Activated CD4-positive, CD25-positive, alpha-beta regulatory T cell treated with anti-CD3 and anti-CD28 coated beads, Interleukin-2, amount 50 U/mL, for 24 hours (primary cell): Measurements from ENCODE around the gene LAMA4.

ENCODE experiments used
- ATAC-seq, 2 donors: fragments of 150-1000 bp; cut with Tn5 transposase; one replicate each; pipeline ENCODE4 v1.10.0; 2021; ENCODE audit warnings: mild to moderate bottlenecking in 1 of 2, moderate library complexity in 1 of 2

LAMA4 gene

DNA sequence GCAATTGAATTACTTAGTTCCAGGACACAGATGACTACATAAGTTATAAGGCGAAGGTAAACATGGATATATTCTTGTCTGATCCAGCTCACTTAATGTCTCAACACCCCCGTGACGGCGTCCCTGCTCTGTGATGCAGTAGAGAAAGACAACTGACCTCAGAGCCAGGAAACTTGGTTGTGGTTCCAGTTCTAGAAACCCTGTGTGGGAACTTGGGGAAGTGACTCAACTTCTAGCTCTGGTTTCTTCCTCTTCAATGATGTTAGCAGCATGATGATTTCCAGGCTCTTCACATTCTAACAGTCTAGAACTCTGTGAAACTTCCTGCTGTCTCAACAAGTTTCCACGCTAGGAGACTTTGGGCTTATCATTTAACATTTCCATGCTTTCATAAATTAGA lies 18.4 kb downstream of the LAMA4 start:
- ATAC-seq: peak in 1 of 2 donors; percentile 35

DNA sequence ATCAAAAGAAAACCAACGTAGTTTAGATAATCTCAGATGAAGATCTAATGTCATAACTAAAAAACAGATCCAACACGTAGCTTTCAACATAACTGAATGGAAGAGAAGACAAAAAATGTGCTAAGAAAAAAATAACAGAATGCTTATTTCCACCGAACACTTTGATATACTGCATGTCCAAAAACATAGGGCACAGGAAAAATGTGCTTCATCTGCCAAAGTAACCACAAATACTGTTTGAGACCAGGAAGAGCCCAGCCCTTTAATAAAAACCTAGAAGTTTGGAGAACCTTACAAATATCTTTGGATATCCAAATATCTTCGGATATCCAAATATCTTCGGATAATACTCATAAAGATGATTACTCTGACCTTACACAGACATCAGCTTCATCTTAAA lies 19.8 kb downstream of the LAMA4 start:
- ATAC-seq: no peak

DNA sequence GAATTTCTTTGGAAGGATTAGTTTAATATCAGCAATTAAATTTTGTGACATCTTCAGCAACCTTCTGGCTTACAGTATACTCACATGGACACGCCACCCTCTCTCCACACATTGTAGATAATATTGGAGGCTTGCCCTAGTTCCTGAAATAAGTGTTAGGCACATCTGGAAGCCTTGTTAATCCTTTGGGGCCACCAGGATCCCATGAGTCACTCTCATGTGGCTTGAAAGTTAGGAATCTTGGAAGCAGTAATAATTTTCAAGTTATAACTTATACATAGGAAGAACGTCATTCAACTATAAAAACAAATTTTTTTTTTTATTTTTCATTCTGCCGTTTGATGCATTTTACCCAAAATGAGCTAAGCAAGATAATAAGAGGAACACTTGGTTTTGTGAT lies 20.5 kb downstream of the LAMA4 start:
- ATAC-seq: no peak

DNA sequence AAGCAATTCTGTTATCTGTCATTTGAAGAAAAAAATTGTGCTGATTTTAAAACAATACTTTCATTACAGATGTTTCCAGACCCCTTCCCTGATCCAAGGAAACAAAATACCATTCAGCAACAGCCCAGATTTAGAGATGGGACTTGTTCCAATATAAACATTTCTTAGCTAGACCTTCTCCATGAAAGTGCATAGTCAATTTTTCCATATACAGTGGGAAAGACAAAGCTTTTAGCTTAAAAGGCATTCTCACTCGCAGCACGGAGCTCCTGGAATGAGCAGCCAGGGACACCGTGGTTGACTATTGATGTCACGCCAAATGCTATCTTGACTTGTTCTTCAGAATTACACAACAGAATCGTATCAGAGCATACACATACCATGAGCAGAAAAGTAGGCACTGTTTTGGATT lies 21.5 kb downstream of the LAMA4 start:
- no peak for ATAC-seq

DNA sequence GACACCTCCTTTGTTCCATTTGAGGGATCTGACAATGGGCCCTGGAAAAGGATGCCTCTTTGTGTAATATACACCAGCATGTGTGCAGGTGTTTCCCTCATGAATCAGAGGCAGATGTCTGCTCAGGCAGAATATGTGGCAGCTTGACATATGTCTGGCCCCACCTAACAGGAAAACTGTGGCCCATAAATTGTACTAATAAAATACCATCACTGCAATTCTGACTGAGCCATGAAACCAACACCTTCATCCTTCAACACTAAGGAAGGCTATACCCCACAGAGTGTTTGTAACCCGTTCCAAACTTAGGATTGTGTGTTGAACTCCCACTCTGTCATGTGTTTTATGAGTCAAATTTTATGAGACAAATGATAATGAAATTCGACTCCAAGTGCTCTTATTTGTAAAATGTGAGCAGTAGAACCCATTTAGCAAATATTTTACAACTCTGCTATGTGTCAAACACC lies 22.7 kb downstream of the LAMA4 start:
- no peak for ATAC-seq

DNA sequence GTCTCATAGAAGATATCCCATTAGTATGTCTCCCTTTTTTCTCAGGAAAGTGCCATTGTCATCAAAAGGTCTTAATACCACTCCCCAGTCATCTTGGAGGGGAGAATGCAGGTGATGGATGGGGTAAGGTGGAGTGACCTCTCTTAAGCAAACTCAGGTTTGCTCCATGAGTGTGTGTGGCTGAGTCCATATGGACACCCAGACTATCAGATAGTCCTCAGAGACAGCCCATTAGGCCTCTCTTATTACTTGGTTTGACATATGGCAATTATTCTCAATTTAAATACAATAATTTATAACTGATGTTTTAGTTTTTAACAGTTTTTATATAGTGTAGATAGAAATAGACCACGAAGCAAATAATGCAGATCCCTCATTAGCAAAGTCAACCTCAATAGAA lies 23.2 kb downstream of the LAMA4 start:
- ATAC-seq: no peak

DNA sequence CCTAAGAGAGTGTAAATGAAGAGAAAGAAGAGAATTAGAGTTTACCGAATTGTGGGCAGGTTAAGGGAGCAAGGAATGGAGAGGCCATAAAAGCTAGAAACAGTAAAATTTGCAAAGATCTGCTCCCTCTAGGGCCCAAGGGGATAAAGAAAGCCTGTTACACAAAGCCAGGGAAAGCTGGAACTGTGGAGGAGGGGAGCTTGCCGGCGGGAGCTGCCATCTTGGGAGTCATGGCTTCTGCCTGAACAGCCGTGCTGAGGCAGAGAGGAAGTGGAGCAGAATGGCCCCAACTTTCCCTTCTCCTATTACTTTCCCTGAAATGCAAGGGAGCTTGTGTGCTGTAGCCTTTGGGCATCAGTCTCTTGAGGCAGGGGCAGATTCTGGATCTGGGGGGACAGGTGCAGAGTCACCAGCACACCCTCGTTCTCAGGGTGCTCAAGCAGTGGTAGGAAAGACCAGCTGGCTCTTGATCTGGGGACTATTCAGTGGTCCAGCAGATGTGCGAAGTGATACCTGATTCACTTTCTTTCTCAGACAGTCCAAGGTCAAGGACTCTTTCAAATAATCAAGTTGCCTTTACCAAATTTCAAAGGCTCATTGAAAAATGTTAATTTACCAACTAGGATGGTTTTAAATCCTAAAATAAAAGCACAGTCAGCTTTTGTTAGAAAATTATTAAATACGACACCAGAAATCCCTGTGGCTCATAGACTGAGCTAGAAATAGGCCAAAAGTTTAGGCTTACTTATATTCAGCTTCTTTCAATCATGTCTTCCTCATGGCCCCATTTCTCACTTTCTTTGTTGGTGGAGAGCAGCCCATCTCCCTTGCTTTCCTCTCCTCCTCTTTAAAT lies 25.7 kb downstream of the LAMA4 start:
- ATAC-seq: no peak

DNA sequence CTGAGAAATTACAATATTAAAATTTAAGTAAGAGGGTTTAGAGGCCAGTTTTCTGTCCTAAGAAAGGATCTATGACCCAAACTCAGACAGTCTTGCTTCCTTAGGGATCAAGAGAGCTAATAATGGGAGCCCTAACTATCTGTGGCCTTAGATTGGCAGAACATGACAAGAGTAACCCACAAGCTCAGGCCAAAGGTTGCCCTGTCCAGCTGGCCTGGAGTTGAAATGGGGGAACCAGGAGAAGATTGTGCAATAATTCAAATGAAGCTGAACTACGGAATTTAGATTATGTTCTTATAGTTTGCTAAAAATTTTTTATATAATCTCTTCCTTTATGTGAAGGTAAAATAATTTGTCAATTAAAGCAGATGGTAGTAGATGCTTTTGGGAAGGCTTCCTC lies 26.4 kb downstream of the LAMA4 start:
- no peak for ATAC-seq

DNA sequence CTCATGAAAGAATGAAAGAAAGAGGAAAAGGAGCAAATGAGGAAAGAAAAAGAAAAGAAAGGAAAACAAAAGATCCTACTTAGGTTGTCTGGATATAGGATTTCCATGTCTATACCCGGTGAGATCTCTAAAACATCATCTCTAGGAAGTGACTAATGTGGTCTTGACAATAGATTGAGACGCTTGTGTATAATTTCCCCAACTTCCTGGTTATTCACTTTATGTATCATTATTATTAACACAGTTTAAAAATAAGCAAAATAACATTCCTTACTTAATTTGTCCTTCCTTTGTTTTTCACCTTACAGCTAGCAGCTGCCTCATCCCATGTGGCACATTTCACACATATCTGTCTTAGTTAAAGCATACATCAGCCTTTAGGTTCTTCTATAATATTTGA lies 27.0 kb downstream of the LAMA4 start:
- no peak for ATAC-seq

DNA sequence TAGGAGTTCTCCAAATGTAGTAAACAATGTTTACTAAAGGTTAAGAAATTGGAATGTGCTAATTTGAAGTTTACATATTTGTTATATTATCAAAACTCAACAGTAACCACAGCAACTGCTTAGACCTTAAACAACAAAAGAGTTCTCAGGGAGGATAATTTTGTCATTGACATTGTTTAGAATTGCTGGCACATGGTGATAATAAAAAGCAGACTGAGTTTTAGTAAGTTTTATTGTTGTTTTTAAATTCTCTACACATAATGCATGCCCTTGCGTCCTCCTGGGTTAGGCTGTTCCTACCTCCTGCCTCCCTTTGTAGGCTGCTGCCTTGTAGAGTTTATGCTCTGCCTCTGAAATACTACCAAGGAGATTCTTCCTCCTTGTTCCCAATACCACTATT lies 28.7 kb downstream of the LAMA4 start:
- no peak for ATAC-seq

DNA sequence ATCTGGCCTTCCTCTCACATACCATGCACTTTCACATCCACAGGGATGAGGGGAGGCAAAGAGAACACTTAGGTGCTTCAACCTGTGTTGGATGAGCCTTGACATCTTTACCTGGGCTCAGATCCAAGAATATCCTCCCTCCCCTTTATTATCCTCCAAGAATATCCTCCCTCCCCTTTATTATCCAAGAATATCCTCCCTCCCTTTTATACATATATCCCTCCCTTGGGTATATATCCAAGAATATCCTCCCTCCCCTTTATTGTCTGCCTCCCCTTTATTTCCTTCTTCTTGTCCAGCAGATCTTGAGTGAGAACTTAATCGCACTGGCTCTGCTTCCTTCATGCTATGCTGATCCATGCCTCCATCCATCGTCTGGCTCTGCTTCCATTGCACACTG lies 30.3 kb downstream of the LAMA4 start:
- ATAC-seq: no peak

DNA sequence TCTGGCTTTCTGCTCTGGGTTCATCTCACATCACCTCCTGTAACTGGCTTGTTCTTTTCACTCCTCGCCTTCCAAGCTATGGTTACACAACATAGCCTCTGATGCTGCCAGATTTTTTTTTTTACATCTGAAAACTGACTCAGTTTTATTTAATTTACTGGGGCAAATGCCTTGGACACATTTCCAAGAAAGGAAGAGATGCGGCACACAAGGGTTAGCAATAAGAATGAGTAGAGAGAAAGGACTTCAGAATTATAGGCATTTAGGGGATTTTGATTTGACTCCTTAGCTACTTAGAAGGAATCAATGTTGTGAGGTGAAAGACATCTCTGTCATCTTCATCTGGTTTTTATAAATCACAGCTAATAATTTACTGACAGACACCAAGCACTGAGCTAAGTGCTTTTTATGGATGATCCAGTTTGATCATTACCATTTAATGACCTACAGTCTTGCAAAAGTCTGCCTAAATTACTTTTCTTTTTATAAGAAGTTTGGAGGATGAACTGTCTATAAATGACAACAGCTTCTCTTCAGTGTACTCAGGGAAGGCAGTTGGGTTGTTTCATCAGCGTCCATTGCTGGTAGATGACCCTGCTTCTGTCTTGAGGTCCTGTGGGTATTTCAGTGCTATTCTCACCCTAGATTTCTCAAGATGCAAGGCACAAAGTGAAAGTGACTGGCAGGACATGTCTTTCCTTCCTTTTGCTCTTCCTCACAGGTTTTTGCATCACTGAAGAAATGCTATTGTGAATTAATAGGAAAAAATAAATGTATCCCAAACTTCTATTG lies 31.1 kb downstream of the LAMA4 start:
- no peak for ATAC-seq

DNA sequence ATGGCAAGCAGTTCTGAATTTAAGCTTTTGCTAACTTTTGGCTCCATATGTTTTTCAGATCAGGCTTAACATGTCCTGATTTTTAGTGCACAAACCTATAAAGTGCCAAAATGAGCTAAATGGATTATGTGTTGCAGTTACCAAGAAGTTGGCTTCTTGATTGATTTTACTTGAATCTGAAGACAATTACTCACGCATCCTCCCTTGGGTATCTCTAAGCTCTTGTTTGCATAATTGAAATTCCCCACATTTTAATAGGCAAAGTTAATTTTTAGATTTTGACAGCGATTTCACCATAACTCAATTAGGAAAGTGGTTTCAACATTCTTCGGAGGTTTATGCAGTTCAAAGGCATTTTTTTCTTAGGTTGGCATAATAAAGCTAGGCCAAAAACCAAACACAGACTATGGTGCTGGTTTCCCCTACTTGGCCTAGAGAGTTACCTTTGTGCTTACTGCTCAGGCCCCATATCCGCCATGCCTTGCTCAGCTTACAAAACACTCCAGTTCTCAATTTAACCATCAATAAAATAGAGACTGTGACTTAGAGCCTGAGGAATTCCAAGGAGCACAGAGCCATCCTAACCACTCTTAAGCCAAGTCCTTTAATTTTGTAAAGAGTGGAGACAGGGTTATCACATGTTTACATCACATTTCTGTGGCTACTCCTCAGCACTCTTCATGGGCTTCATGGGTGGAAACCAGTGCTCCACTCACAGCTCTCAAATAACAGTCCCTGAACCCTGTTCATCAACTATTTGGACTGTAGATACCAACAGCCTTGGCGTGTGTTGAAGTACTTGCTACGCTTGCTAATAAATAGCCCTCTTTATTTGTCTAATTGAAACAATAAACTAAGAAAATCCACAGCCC lies 32.1 kb downstream of the LAMA4 start:
- no peak for ATAC-seq

DNA sequence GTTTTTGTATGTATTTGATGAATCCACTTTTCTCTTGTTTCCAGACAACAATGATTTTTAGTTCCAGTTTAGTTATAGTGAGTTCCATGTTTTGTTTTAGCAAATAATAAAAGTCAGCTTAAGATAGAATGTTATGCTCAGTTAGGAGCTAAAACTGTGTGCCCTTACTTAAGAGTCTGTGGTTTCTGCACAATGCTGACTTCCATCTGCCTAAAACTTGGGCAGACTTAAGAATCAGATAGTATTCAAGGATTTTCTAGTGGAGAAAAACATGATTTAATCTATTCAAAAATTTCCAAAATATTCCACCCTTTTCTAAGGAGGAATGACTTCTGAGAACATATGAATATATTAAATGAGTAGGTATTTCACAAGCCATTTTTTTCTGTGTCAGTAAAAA lies 32.8 kb downstream of the LAMA4 start:
- ATAC-seq: no peak

DNA sequence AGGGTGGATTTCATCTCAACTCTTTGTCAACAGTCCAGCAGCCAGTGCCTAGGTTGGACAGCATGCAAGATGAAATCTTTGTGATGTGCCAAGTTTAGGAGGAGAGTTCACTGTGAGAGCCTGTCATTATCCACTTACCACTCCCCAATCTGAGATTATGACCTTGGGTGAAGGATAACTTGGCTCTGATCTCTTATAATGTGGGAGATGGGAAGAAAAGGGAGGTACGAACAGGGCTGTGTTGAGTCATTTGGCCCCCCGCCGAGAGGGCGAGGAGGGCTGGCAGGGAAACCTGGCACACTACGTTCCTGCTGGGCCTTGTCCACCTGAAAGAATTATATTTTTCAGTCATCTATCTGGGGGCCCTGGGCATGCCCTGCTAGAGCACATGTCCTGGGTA lies 35.8 kb downstream of the LAMA4 start:
- ATAC-seq: no peak

DNA sequence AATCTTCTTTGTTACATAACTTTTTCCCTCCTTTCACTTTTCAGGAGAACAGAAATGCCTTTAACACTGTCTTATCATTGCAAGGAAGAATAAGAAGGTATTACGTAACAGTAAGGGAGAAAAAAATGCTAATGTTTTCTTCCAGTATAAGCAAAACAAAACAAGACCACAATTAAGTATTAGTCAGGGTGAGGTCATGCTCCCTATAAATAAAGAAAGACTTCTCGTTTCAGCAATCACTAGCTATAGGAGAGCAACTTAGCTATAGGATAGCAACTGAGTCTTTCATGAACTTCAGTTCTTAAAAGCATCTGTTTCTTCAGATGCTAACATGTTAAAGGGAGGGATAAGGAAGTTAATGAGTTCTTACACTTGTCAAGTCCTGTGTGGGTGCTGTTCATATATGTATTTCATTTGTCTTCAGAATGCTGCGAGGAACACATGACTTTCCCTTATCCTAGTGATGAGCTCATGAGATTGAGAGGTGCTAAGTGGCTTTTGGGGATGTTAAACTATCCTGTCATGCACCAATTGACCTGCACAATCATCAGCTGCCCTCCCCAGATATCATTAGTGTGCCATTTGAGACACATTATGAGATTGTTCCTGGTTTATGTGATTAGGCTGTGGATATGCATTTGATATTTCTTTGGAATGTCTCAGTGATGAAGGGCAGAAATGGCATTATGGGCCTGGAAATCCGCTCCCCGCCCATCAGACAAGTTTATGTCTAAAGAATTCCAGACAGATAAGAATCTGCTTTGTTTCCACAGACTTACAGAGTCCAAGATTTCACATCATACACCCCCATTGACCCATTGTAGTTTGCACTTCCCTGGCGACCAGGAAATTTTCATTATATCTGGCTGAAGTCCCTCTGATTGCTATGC lies 37.5 kb downstream of the LAMA4 start:
- ATAC-seq: no peak

DNA sequence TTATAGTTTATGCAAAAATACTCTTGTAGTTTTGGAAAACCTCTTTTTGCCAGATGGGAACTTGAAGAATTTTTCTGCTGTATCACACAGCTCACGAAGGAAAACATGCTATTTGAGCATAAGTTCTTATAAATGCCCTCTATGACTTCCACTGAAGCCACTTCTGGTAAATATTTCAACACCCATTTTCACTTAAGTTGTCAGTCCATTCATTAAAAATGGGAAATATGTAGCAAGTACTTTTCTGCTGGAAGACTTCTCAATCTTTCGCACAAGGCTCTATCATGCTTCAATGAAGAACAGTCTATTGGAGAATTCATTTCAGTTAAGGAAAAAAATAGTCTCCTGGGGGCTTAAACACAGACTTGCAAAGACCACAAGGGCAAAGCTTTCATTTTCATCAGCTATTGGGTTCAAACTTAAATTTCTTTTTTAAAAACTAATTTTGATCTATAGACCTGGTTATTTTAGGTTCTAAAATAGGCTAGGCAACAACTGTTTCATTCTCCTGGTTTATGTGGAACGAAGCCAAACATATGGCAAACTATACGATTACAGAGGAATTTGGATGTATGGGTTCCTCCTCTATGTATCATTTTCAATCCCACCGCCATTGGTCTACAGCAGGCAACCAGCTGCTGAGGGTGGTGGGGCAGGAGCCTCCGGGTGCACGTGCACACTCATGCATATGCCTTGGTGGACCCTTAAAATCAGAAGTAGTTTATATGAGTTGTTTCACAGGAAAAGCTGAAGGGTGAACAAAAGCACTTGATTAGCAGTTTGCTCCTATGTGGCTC lies 38.7 kb downstream of the LAMA4 start:
- ATAC-seq: no peak

DNA sequence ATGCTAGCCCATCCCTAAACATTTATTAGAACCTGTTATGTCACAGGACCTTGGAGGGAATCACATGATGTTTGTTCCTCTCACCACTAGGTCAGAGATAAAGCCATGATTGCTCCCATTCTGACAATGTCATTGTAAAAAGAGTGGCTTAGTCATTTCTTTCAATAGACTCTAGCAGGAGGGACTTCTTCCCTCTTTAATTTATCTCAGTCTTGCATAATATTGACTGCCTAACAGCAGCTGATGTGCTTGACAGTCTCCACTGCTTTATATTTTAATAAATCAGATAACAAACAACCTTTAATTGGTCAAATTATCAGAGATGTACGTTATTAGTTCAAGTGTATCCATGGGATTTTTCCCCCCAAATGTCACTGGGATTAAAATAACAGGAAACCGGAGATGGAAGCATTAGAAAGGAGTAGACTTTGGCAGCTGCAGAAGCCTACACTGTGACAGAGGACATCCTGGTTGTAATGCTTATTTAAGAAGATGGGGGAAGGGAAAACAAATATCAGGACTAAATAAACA lies 39.6 kb downstream of the LAMA4 start:
- no peak for ATAC-seq

DNA sequence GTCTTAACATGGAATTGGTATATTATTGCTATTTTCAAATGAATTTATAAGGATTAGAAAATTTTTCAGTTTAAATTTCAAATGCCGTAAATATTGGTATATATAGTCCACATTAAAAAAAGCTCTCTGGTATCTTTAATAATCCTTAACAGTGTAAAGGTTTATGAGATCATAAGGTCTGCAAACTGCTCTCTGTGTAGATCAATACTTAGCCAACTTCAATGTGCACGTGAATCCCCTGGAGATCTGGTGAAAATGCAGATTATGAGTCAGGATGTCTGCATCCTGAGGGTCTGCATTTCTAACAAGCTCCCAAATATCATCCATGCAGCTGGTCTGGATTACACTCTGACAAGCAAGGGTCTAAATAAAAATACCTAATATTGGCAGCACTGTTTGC lies 43.5 kb downstream of the LAMA4 start:
- no peak for ATAC-seq

DNA sequence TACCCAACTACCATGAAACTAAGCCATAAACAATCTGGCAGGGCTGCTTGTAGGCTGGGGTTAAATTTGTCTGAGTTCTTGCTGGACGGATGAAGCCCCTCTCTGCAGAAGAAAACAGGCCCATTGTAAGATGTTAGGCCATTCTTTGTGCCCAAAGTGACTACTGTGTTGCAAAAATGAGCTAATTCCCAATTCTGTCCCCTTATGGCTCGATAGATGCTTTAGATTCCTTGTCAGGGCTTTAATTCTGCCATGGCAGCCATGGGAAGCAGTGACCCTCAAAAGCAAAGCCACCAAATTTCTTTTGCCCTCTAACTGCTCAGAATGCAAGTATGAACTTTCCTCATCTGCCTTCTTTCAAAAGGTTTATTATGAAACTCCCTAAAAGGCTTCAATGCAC lies 45.2 kb downstream of the LAMA4 start:
- no peak for ATAC-seq

DNA sequence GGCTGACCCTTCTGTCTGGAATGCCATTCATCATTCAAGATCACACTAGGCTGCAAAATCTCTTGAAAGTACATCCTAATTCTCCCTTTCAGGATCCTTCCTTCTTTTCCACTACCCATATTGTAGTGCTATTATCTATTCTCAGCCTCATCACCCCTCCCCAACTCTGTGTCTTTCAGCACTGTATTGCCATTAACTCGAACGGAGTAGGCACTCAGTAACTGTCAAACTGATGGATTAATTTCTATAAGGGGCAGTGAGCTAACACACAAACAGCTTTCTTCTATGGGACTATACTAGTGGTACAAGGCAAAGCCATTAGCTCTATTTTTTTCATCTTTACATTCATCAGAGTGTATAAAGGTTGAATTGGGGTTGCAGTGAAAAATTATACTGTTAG lies 46.6 kb downstream of the LAMA4 start:
- ATAC-seq: no peak
